SK-N-SH treated with all-trans-retinoic acid at 6 μM for 48 hours (cell line): ENCODE results near the gene CCDC171.

Experiments used
- ARNTL ChIP-seq: fragments of 450-650 bp; formaldehyde crosslinking; IDR thresholded peaks from 2 replicates; pipeline ENCODE4 v1.5.0; 2020; ENCODE audit warnings: low read depth, mild to moderate bottlenecking, moderate library complexity, borderline replicate concordance
- ESRRG ChIP-seq: fragments of 250-450 bp; sonication (Bioruptor Pico); IDR thresholded peaks from 2 replicates; pipeline ENCODE4 v1.6.1; 2021; ENCODE audit warnings: mild to moderate bottlenecking
- ISL1 ChIP-seq: fragments of 250-450 bp; sonication (Bioruptor Pico); IDR thresholded peaks from 2 replicates; pipeline ENCODE4 v2.1.2; 2022; ENCODE audit warnings: mild to moderate bottlenecking, moderate library complexity
- OSR1 ChIP-seq: fragments of 250-450 bp; sonication (Bioruptor Pico); IDR thresholded peaks from 2 replicates; pipeline ENCODE4 v1.8.0; 2022; ENCODE audit warnings: moderate library complexity, mild to moderate bottlenecking, inconsistent platforms
- SNAI2 ChIP-seq: fragments of 250-450 bp; sonication (Bioruptor Pico); IDR thresholded peaks from 2 replicates; pipeline ENCODE4 v1.5.0; 2020; ENCODE audit warnings: mild to moderate bottlenecking, moderate library complexity
- TCF4 ChIP-seq: fragments of 250-450 bp; sonication (Bioruptor Pico); IDR thresholded peaks from 2 replicates; pipeline ENCODE4 v1.8.0; 2021; ENCODE audit warnings: mild to moderate bottlenecking, moderate library complexity, borderline replicate concordance
- TOX ChIP-seq: fragments of 250-450 bp; sonication (Bioruptor Pico); IDR thresholded peaks from 2 replicates; pipeline ENCODE4 v1.8.0; 2021; ENCODE audit warnings: mild to moderate bottlenecking, moderate library complexity, borderline replicate concordance
- ZC3H10 ChIP-seq: fragments of 250-450 bp; sonication (Bioruptor Pico); IDR thresholded peaks from 2 replicates; pipeline ENCODE4 v1.5.1; 2021; ENCODE audit warnings: mild to moderate bottlenecking, moderate library complexity
- ZFP30 ChIP-seq: fragments of 450-650 bp; formaldehyde crosslinking; IDR thresholded peaks from 2 replicates; pipeline ENCODE4 v1.5.0; 2022; ENCODE audit warnings: mild to moderate bottlenecking, moderate library complexity
- ZNF70 ChIP-seq: fragments of 450-650 bp; formaldehyde crosslinking; IDR thresholded peaks from 2 replicates; pipeline ENCODE4 v1.5.0; 2020; ENCODE audit warnings: mild to moderate bottlenecking, moderate library complexity
- ZNF8 ChIP-seq: fragments of 450-650 bp; formaldehyde crosslinking; IDR thresholded peaks from 2 replicates; pipeline ENCODE4 v1.5.0; 2020; ENCODE audit warnings: mild to moderate bottlenecking, moderate library complexity
- TF ChIP-seq, protein P1 (sequence below): fragments of 250-450 bp; sonication (Bioruptor Pico); IDR thresholded peaks from 2 replicates; pipeline ENCODE4 v1.8.0; 2020; ENCODE audit warnings: mild to moderate bottlenecking, moderate library complexity, borderline replicate concordance

DNA sequence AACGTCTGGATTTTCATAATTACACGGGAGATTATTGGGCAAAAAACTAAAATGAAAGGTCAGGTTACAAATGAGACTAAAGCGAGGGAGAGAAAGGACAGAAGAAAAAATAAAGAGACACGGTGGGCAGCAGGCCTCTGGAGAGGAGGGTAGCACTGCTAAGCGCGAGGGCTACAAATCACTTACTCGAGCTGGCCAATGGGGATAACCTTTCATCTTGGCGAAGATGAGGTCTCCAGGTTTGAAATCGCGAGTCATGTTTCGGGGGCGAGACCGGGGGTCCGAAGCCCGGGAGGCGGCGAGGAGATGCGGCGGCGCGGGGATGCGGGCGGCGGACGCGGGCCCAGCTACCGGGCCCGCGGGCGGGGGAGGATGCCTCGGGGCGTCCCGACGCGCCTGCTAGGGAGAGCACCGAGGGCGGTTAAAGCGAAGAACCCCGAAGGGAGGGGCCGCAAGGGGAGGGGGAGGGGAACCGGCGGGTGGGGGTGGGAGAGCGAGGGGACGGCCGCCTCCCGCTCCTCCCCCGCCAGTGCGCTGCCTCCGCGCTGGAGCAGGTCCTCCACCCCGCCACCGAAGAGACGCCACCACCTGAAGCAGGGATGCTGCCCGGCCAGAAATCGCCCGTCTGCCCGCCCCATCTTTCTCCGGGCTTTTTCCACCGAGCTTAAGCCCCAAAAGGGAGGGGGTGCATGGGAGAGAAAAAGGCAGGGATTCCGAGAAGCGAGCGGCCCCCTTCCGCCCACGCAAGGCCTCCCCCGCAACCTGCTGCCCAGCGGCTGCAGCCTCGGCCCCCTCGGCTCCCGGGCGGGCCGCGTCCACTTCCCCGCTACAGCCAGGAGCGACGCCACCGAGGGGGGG, 42.7 kb upstream of the CCDC171 start:
- TF ChIP-seq, protein P1, sequence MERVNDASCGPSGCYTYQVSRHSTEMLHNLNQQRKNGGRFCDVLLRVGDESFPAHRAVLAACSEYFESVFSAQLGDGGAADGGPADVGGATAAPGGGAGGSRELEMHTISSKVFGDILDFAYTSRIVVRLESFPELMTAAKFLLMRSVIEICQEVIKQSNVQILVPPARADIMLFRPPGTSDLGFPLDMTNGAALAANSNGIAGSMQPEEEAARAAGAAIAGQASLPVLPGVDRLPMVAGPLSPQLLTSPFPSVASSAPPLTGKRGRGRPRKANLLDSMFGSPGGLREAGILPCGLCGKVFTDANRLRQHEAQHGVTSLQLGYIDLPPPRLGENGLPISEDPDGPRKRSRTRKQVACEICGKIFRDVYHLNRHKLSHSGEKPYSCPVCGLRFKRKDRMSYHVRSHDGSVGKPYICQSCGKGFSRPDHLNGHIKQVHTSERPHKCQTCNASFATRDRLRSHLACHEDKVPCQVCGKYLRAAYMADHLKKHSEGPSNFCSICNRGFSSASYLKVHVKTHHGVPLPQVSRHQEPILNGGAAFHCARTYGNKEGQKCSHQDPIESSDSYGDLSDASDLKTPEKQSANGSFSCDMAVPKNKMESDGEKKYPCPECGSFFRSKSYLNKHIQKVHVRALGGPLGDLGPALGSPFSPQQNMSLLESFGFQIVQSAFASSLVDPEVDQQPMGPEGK (CRISPR knock-in tag), result no peak
- TF ChIP-seq OSR1 (CRISPR knock-in tag) (no peak), TOX (CRISPR knock-in tag) (no peak), ZNF70 (CRISPR knock-in tag) (no peak), ZFP30 (no peak), ZC3H10 (CRISPR knock-in tag) (no peak), ARNTL (CRISPR knock-in tag) (no peak), ESRRG (no peak), ISL1 (no peak), TCF4 (CRISPR knock-in tag) (no peak), SNAI2 (CRISPR knock-in tag) (no peak), ZNF8 (CRISPR knock-in tag) (no peak)
